NCI-H510A treated with DMSO at 0.1 percent for 48 hours (cell line): Measurements from ENCODE around the gene FGD1.
"Not testable (repeated sequence)": the region's sequence is repeated elsewhere in the genome, so short reads cannot be mapped to it uniquely, and the experiment has no call there.

Experiments
- DNase-seq: peaks from one replicate; lab custom pipeline; 2025; lab: John Stamatoyannopoulos, UW

Gene FGD1

GRCh38 chrX:54495814-54496516, at the start of gene FGD1:
TSS of gene FGD1 (minus strand) at chrX:54496234. CDS start at chrX:54495432, 802 bp downstream.
- DNase-seq, result peak; percentile 75

GRCh38 chrX:54542239-54542638, 46.2 kb upstream of the FGD1 start:
- DNase-seq, result not testable (repeated sequence)

- no peak for DNase-seq
Measured at GRCh38 chrX:54540289-54540688, 44.3 kb upstream of the FGD1 start.

GRCh38 chrX:54534271-54534670, 38.2 kb upstream of the FGD1 start:
- DNase-seq, result no peak

- no peak for DNase-seq
Measured at GRCh38 chrX:54530357-54530900, 34.4 kb upstream of the FGD1 start.

- peak; percentile 88 for DNase-seq
Measured at GRCh38 chrX:54529552-54530356, 33.7 kb upstream of the FGD1 start, which contains the start of gene GNL3L. TSS of gene GNL3L (plus strand) at chrX:54530219. CDS start at chrX:54532567, 2,348 bp downstream.

GRCh38 chrX:54529151-54529550, 33.1 kb upstream of the FGD1 start:
- no peak for DNase-seq

- no peak for DNase-seq
Measured at GRCh38 chrX:54509400-54509799, 13.4 kb upstream of the FGD1 start.

GRCh38 chrX:54496936-54497335, 902 bp upstream of the FGD1 start:
- no peak for DNase-seq

GRCh38 chrX:54496517-54496852, 451 bp upstream of the FGD1 start:
- no peak for DNase-seq

- no peak for DNase-seq
Measured at GRCh38 chrX:54494989-54495813, 833 bp downstream of the FGD1 start.

- DNase-seq, result no peak
Measured at GRCh38 chrX:54494166-54494988, 1.7 kb downstream of the FGD1 start.

GRCh38 chrX:54492340-54492739, 3.7 kb downstream of the FGD1 start:
- no peak for DNase-seq

- not testable (repeated sequence) for DNase-seq
Measured at GRCh38 chrX:54489819-54490218, 6.2 kb downstream of the FGD1 start.

GRCh38 chrX:54484666-54485065, 11.4 kb downstream of the FGD1 start:
- peak; percentile 13 for DNase-seq

- DNase-seq, result no peak
Measured at GRCh38 chrX:54483946-54484345, 12.1 kb downstream of the FGD1 start.

GRCh38 chrX:54482839-54483593, 13.0 kb downstream of the FGD1 start:
- DNase-seq, result peak; percentile 41

GRCh38 chrX:54479136-54480111, 16.6 kb downstream of the FGD1 start:
- DNase-seq, result peak; percentile 31
